Epithelial cell of esophagus (primary cell): ENCODE results near the gene RCOR3.
"Not testable (repeated sequence)": the region's sequence is repeated elsewhere in the genome, so short reads cannot be mapped to it uniquely, and the experiment has no call there.

Experiments
- DNase-seq: peaks from one replicate; pipeline ENCODE4 v3.0.0; 2010; ENCODE audit warnings: low read depth
- H3K4me3 ChIP-seq: 2 replicates; pipeline ENCODE4 v1.5.1; 2011; ENCODE audit warnings: mild to moderate bottlenecking, low read length, control low read depth
- CTCF ChIP-seq: IDR thresholded peaks from 2 replicates; pipeline ENCODE4 v1.5.1; 2011; ENCODE audit warnings: low read depth, mild to moderate bottlenecking, low read length, control low read depth, inconsistent platforms; ENCODE audit not compliant: insufficient read depth; ENCODE audit errors: missing control alignments

RCOR3 gene

GRCh38 chr1:211345719-211346118 is 86.6 kb downstream of the RCOR3 start:
- TF ChIP-seq CTCF: no peak
- DNase-seq: no peak
- no peak overlapping the region for H3K4me3 ChIP-seq

- no peak for TF ChIP-seq CTCF
- no peak overlapping the region for H3K4me3 ChIP-seq
- no peak for DNase-seq
These were observed 88.1 kb downstream of the RCOR3 start for GRCh38 chr1:211347077-211347844.

DNA sequence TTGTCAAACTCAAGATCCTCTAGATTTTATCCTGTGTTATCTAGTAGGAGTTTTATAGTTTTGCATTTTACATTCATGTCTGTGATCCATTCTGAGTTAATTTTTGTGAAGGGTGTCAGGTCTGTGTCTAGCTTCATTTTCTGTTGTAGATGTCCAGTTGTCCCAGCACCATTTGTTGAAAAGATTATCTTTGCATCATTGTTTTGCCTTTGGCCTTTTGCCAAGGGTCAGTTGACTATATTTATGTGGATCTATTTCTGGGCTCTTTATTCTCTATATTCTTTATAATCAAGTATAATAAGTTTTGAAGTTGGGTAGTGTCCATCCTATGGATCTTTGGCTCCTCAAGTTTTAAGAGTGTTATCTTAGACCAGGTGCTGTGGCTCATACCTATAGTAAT is 89.4 kb downstream of the RCOR3 start:
- TF ChIP-seq CTCF: no peak
- no peak overlapping the region for H3K4me3 ChIP-seq
- no peak for DNase-seq

DNA sequence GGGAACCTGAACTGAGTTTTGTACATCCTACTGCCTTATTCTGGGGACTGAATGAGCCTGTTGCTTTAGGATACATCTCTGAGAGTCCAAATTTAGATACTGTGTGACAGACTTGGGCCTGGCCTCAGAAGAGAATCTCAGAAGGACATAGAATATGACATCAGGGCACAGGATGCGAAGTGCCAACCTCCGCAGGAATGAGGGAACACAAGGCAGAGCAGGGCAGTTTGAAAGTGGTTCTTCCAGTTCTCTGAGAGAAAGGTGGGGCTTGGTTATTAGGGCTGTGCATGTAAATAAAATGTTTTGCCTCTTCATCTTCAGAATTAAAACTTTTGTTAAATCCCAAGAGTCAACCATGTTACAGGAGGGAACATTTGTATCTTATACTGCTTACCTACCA is 90.6 kb downstream of the RCOR3 start:
- H3K4me3 ChIP-seq: no peak overlapping the region
- peak; percentile 46 for DNase-seq
- TF ChIP-seq CTCF: no peak

DNA sequence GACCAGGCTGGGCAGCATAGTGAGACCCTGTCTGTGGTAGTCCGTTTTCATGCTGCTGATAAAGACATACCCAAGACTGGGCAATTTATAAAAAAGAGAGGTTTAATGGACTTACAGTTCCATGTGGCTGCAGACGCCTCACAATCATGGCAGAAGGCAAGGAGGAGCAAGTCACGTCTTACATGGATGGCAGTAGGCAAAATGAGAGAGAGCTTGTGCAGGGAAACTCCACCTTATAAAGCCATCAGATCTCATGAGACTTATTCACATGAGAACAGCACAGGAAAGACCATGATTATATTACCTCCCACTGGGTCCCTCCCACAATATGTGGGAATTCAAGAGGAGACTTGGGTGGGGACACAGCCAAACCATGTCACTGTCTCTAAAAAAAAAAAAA is 92.9 kb downstream of the RCOR3 start:
- H3K4me3 ChIP-seq, DNase-seq: not testable (repeated sequence)

DNA sequence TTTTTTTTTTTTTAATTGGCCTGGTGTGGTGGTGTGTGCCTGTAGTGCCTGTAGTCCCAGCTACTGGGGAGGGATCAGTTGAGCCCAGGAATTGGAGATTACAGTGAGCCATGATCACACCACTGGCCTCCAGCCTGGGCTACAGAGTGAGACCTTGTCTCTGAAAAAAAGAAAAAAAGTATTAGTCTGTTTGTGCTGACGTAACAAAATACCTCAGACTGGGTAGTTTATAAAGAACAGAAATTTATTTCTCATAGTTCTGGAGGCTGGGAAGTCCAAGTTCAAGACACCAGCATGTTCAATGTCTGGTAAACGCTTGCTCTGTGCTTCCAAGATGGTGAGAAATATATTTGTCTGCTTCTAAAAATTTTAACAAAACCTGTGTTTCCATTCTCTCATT is 93.3 kb downstream of the RCOR3 start:
- H3K4me3 ChIP-seq: no peak overlapping the region
- no peak for DNase-seq
- no peak for TF ChIP-seq CTCF

- DNase-seq: peak; percentile 58
- no peak overlapping the region for H3K4me3 ChIP-seq
- peak; percentile 65 for TF ChIP-seq CTCF
These were observed 93.9 kb downstream of the RCOR3 start for GRCh38 chr1:211352985-211353515.
